Neuronal stem cell (in vitro differentiated cells): ENCODE data around the gene ARHGAP1.

ENCODE experiments used
- DNase-seq: peaks from one replicate; pipeline ENCODE4 v3.0.0-alpha.2; 2013; ENCODE audit warnings: low spot score
- H2AFZ ChIP-seq: one replicate; pipeline ENCODE4 v1.6.1; 2013; ENCODE audit warnings: mild to moderate bottlenecking, low read length, inconsistent platforms
- H2AK5ac ChIP-seq: 2 replicates; pipeline ENCODE4 v1.6.1; 2013; ENCODE audit warnings: low read depth, mild to moderate bottlenecking, inconsistent platforms, low read length, moderate library complexity, mixed read lengths
- H2BK120ac ChIP-seq: 2 replicates; pipeline ENCODE4 v1.6.1; 2013; ENCODE audit warnings: low read depth, mild to moderate bottlenecking, inconsistent platforms, low read length, moderate library complexity, mixed read lengths
- H2BK12ac ChIP-seq: one replicate; pipeline ENCODE4 v1.6.1; 2013; ENCODE audit warnings: low read length, inconsistent platforms
- H2BK15ac ChIP-seq: 2 replicates; pipeline ENCODE4 v1.6.1; 2013; ENCODE audit warnings: mild to moderate bottlenecking, low read length, inconsistent platforms, mixed read lengths
- H2BK5ac ChIP-seq: one replicate; pipeline ENCODE4 v1.6.1; 2013; ENCODE audit warnings: inconsistent platforms, mild to moderate bottlenecking, low read length, moderate library complexity
- H3K14ac ChIP-seq: one replicate; pipeline ENCODE4 v1.6.1; 2013; ENCODE audit warnings: low read length, inconsistent platforms
- H3K18ac ChIP-seq: 2 replicates; pipeline ENCODE4 v1.6.1; 2013; ENCODE audit warnings: low read length, inconsistent platforms
- H3K23ac ChIP-seq: 2 replicates; pipeline ENCODE4 v1.6.1; 2013; ENCODE audit warnings: low read depth, mild to moderate bottlenecking, mixed read lengths, low read length, inconsistent platforms; ENCODE audit not compliant: poor library complexity
- H3K27ac ChIP-seq: replicated peaks from 3 replicates; pipeline ENCODE4 v1.5.1; 2013; ENCODE audit warnings: low read length, inconsistent platforms
- H3K27me3 ChIP-seq, 3 experiments: 2 replicates each; pipeline ENCODE4 v1.6.1; 2013; ENCODE audit warnings: low read length in 3 of 3, mild to moderate bottlenecking in 2 of 3, inconsistent platforms in 1 of 3, low read depth in 1 of 3, mixed read lengths in 1 of 3, moderate library complexity in 1 of 3; ENCODE audit not compliant: control insufficient read depth in 3 of 3, insufficient read depth in 3 of 3
- H3K36me3 ChIP-seq, 2 donors: replicated peaks in 1 of 2; 2 replicates each; pipeline ENCODE4 v1.6.1; 2013; ENCODE audit warnings: low read length in 2 of 2; ENCODE audit not compliant: control insufficient read depth in 2 of 2, insufficient read depth in 2 of 2
- H3K4ac ChIP-seq: 2 replicates; pipeline ENCODE4 v1.6.1; 2013; ENCODE audit warnings: inconsistent platforms, mild to moderate bottlenecking, low read length, moderate library complexity
- H3K4me1 ChIP-seq, 2 donors: 1 replicate in 1 of 2; 2 replicates in 1 of 2; pipeline ENCODE4 v1.6.1; 2013; ENCODE audit warnings: low read length in 2 of 2, low read depth in 1 of 2; ENCODE audit not compliant: control insufficient read depth in 2 of 2, insufficient read depth in 1 of 2
- H3K4me2 ChIP-seq: one replicate; pipeline ENCODE4 v1.6.1; 2013; ENCODE audit warnings: mild to moderate bottlenecking, low read length, inconsistent platforms; ENCODE audit not compliant: insufficient read depth, poor library complexity, severe bottlenecking
- H3K4me3 ChIP-seq, 2 donors: 2 replicates each; pipeline ENCODE4 v1.5.1; 2013; ENCODE audit warnings: low read length in 2 of 2, mild to moderate bottlenecking in 2 of 2, inconsistent platforms in 1 of 2, moderate library complexity in 1 of 2
- H3K79me1 ChIP-seq: one replicate; pipeline ENCODE4 v1.6.1; 2013; ENCODE audit warnings: low read depth, mild to moderate bottlenecking, inconsistent platforms, low read length, moderate library complexity
- H3K9ac ChIP-seq: one replicate; pipeline ENCODE4 v1.6.1; 2013; ENCODE audit warnings: mild to moderate bottlenecking, low read depth, low read length, inconsistent platforms; ENCODE audit not compliant: poor library complexity
- H3K9me3 ChIP-seq, 2 donors: replicated peaks in 1 of 2; 2 replicates each; pipeline versions ENCODE3 to v1.6.1; 2013; ENCODE audit warnings: low read length in 2 of 2, mild to moderate bottlenecking in 2 of 2, inconsistent platforms in 1 of 2, low read depth in 1 of 2, mixed read lengths in 1 of 2, moderate library complexity in 1 of 2; ENCODE audit not compliant: control insufficient read depth in 2 of 2, insufficient read depth in 1 of 2
- H4K8ac ChIP-seq: one replicate; pipeline ENCODE4 v1.6.1; 2013; ENCODE audit warnings: low read depth, mild to moderate bottlenecking, inconsistent platforms, low read length, moderate library complexity
- H4K91ac ChIP-seq: one replicate; pipeline ENCODE4 v1.6.1; 2013; ENCODE audit warnings: low read length, low read depth, mild to moderate bottlenecking, inconsistent platforms; ENCODE audit not compliant: poor library complexity
- WGBS, 2 donors: extraction: QIAGEN DNeasy Blood & Tissue Kit; methylation state at CpG; one replicate each; pipeline ENCODE4 v1.1.7; 2013; ENCODE audit warnings: missing lambda C conversion rate in 2 of 2, mixed read lengths in 1 of 2; ENCODE audit not compliant: insufficient read length in 2 of 2, insufficient replicate concordance in 1 of 2; ENCODE audit errors: extremely low coverage in 2 of 2; 5-methylcytosine and 5-hydroxymethylcytosine counted together

The ARHGAP1 gene

DNA sequence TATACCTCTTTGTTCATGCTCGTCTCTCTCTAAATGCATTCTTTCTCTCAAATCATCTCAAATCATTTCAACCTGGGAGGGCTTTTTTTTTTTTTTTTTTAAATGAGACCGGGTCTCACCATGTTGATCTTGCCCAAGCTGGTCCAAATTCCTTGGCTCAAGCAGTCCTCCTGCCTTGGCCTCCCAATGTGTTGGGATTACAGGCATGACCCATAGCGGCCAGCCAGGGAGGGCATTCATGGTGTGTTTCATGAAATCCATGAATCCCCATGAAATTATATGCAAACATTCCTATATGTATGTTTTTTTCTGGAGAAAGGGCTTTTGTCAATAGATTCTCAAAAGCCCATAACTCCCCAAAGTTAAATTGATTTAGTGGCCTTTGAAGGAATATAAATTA is 56.9 kb downstream of the ARHGAP1 start:
- peaks cover 7 to 63% of the 10 kb centered on the region in 2 donors for H3K36me3 ChIP-seq
- no peak overlapping the region for H3K23ac ChIP-seq
- H3K9me3 ChIP-seq = peaks cover 0 to 3% of the 10 kb centered on the region in 2 donors
- H3K18ac ChIP-seq = no peak overlapping the region
- H3K4me3 ChIP-seq = no peak overlapping the region
- WGBS, 2 donors = no CpG with 5 or more reads among the region's 3 CpGs
- no peaks in the 10 kb centered on the region for H3K79me1 ChIP-seq
- no peaks in the 10 kb centered on the region for H3K27me3 ChIP-seq
- no peak overlapping the region for H3K4ac ChIP-seq
- no peak overlapping the region for H2BK15ac ChIP-seq
- no peak overlapping the region for H2BK12ac ChIP-seq
- no peaks in the 10 kb centered on the region for H3K4me1 ChIP-seq
- DNase-seq = no peak
- no peak overlapping the region for H3K9ac ChIP-seq
- H4K91ac ChIP-seq = no peak overlapping the region
- no peak overlapping the region for H2BK5ac ChIP-seq
- H3K27ac ChIP-seq = no peak overlapping the region
- no peak overlapping the region for H2AFZ ChIP-seq
- no peak overlapping the region for H3K4me2 ChIP-seq
- H2AK5ac ChIP-seq = no peak overlapping the region
- H3K14ac ChIP-seq = no peak overlapping the region
- no peak overlapping the region for H2BK120ac ChIP-seq
- no peak overlapping the region for H4K8ac ChIP-seq

DNA sequence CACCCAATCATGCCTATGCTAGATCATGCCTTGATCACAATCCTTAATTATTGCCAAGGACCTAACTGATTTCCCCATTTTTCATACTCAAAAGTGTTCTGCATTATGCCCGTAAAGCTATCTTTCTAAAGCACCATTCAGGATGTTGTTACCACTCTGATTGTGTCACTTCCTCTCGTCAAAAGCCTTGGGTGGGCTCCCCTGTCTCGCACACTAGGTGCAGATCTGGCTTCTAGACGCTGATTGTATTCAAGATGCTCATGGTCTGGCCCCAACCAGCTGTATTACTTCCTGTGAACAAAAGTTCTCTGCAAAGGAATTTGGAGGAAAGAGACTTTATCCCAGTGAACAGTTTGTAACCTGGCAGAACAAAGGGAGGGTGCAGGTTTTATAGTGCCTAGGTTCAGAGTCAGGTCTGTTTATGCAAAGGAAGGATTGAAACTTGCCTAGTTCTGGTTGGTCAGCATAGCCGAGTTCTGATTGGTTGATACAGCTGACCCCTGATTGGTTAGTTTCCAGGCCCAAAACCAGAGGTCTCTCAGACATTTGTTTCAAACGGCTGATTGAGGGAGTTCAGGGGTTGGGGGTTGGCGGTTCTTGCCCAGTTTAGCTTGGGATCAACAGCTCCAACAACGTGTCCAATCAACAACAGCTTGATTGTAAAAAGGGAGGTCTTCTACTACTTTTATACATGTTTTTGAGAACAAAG is 57.6 kb downstream of the ARHGAP1 start:
- WGBS, 2 donors = no CpG with 5 or more reads among the region's 8 CpGs
- H4K8ac ChIP-seq = no peak overlapping the region
- H3K27me3 ChIP-seq = no peaks in the 10 kb centered on the region
- H2BK120ac ChIP-seq = no peak overlapping the region
- H3K4me2 ChIP-seq = no peak overlapping the region
- no peaks in the 10 kb centered on the region for H3K79me1 ChIP-seq
- H2AFZ ChIP-seq = no peak overlapping the region
- no peak overlapping the region for H2AK5ac ChIP-seq
- no peak overlapping the region for H3K23ac ChIP-seq
- H3K4ac ChIP-seq = no peak overlapping the region
- H3K4me1 ChIP-seq = no peaks in the 10 kb centered on the region
- H3K18ac ChIP-seq = no peak overlapping the region
- no peak overlapping the region for H4K91ac ChIP-seq
- H3K14ac ChIP-seq = no peak overlapping the region
- no peak overlapping the region for H3K9ac ChIP-seq
- H3K27ac ChIP-seq = no peak overlapping the region
- peaks cover 7 to 61% of the 10 kb centered on the region in 2 donors for H3K36me3 ChIP-seq
- DNase-seq = no peak
- no peak overlapping the region for H2BK15ac ChIP-seq
- H2BK5ac ChIP-seq = no peak overlapping the region
- peaks cover 0 to 3% of the 10 kb centered on the region in 2 donors for H3K9me3 ChIP-seq
- no peak overlapping the region for H2BK12ac ChIP-seq
- H3K4me3 ChIP-seq = no peak overlapping the region

DNA sequence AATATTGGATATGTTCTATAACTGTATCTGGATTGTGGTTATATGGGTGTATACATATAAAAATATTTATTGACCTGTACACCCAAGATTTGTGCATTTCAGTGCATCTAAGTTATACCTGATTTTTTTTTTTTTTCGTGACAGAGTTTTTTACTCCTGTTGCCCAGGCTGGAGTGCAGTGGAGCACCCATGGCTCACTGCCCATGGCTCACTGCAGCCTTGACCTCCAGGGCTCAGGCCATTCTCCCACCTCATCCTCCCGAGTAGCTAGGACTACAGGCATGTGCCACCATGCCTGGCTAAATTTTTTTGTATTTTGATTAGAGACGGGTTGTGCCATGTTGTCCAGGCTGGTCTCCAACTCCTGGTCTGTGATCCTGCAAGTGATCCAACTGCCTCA is 58.8 kb downstream of the ARHGAP1 start:
- no peaks in the 10 kb centered on the region for H3K27me3 ChIP-seq
- H4K8ac ChIP-seq = no peak overlapping the region
- H3K9ac ChIP-seq = no peak overlapping the region
- H3K4ac ChIP-seq = no peak overlapping the region
- H2AK5ac ChIP-seq = no peak overlapping the region
- H3K79me1 ChIP-seq = peaks cover 1% of the 10 kb centered on the region
- peaks cover 7 to 55% of the 10 kb centered on the region in 2 donors for H3K36me3 ChIP-seq
- no CpG with 5 or more reads among the region's 3 CpGs for WGBS, 2 donors
- no peak for DNase-seq
- no peak overlapping the region for H3K4me2 ChIP-seq
- peaks cover 0 to 3% of the 10 kb centered on the region in 2 donors for H3K9me3 ChIP-seq
- no peak overlapping the region for H2BK5ac ChIP-seq
- H3K27ac ChIP-seq = no peak overlapping the region
- H3K18ac ChIP-seq = no peak overlapping the region
- H4K91ac ChIP-seq = no peak overlapping the region
- H3K4me3 ChIP-seq = peak overlapping the region in 1 of 2 donors; percentile 50
- H3K23ac ChIP-seq = no peak overlapping the region
- H2AFZ ChIP-seq = no peak overlapping the region
- no peak overlapping the region for H2BK120ac ChIP-seq
- H3K14ac ChIP-seq = no peak overlapping the region
- H2BK12ac ChIP-seq = no peak overlapping the region
- H3K4me1 ChIP-seq = no peaks in the 10 kb centered on the region
- H2BK15ac ChIP-seq = no peak overlapping the region

DNA sequence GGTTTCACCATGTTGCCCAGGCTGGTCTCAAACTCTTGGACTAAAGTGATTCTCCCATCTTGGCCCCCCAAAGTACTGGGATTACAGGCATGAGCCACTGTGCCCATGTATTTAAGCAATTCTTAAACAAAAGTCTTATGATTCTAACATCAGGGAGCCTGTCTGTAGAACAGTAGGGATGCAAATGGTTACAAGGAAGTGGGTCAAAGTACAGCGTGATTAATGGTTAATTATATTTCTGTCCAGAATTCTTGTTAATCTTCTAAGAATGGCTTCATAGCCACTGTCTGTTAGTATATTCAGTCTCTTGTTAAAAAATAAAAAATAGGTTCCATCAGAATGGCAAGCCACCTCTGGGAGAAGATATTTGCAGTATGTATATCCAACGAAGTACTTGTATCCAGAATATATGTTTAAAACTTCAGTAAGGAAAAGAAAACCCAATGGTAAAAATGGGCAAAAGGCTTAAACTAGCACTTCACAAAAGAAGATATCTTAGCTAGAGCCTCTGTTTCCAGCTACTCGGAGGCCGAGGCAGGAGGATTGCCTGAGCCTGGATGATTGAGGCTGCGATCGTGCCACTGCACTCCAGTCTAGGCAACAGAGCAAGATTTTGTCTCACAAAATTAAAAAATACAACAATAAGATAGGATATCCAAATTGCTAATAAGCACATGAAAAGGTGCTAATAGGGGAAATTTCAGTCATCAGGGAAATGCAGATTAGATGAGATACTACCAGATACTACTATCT is 60.2 kb downstream of the ARHGAP1 start:
- Histone ChIP-seq H3K4me2 (no peak overlapping the region), H3K9me3 (peaks cover 0 to 3% of the 10 kb centered on the region in 2 donors), H2AK5ac (no peak overlapping the region), H4K91ac (no peak overlapping the region), H3K23ac (no peak overlapping the region), H3K27ac (no peak overlapping the region), H3K27me3 (no peaks in the 10 kb centered on the region), H2BK5ac (no peak overlapping the region), H3K4me1 (no peaks in the 10 kb centered on the region), H4K8ac (no peak overlapping the region), H3K36me3 (peaks cover 2 to 51% of the 10 kb centered on the region in 2 donors), H3K79me1 (peaks cover 1% of the 10 kb centered on the region), H3K4me3 (no peak overlapping the region), H2BK15ac (no peak overlapping the region), H3K4ac (no peak overlapping the region), H2BK120ac (no peak overlapping the region), H2AFZ (no peak overlapping the region), H3K14ac (no peak overlapping the region), H3K18ac (no peak overlapping the region), H2BK12ac (no peak overlapping the region), H3K9ac (no peak overlapping the region)
- WGBS, 2 donors = no CpG with 5 or more reads among the region's 6 CpGs
- DNase-seq = no peak
